Esophagus muscularis mucosa (tissue), 3 donors: ENCODE data around the gene NUP93.

Experiments used
- CTCF ChIP-seq, 3 experiments: fragments of 200-600 bp in 2 of 3; fragments of 450-650 bp in 1 of 3; sonication (generic) in 2 of 3; IDR thresholded peaks; one replicate each; pipeline ENCODE4 v1.5.1; 2017 to 2019; ENCODE audit warnings: antibody characterized with exemption in 3 of 3, mild to moderate bottlenecking in 2 of 3, moderate library complexity in 1 of 3
- POLR2A ChIP-seq: fragments of 450-650 bp; IDR thresholded peaks from one replicate; pipeline ENCODE4 v1.6.1; 2017; ENCODE audit warnings: antibody characterized with exemption, moderate library complexity, mild to moderate bottlenecking, low read depth
- POLR2AphosphoS5 ChIP-seq, 2 donors: sonication (generic); formaldehyde crosslinking; IDR thresholded peaks; one replicate each; pipeline ENCODE4 v1.6.1; 2017; ENCODE audit warnings: antibody characterized with exemption in 2 of 2

GRCh38 chr16:56728980-56729734 lies 772 bp upstream of the NUP93 start:
- TF ChIP-seq POLR2A (no peak), POLR2AphosphoS5 (IDR thresholded peaks at IDR 0.05) (no peak), CTCF (IDR thresholded peaks at IDR 0.05) (no peak)
